HEK293T (cell line): Measurements from ENCODE around the gene SMARCB1.

Experiments
- CTCF ChIA-PET: fragments of 350-600 bp; formaldehyde crosslinking; extraction: SDS; loops from one replicate; lab custom pipeline; 2021; ENCODE audit warnings: antibody characterized with exemption, inconsistent platforms; lab: Yijun Ruan, JAX
- POLR2A ChIA-PET: fragments of 350-600 bp; formaldehyde crosslinking; extraction: SDS; loops from one replicate; lab custom pipeline; 2020; ENCODE audit warnings: antibody characterized with exemption, inconsistent platforms; lab: Yijun Ruan, JAX
- DNase-seq: peaks from one replicate; pipeline ENCODE4 v3.0.0; 2012; ENCODE audit warnings: mixed read lengths; ENCODE audit errors: extremely low spot score
- ARNT ChIP-seq: fragments of 450-650 bp; IDR thresholded peaks from 2 replicates; pipeline ENCODE4 v1.6.1; 2017; ENCODE audit warnings: mild to moderate bottlenecking
- BHLHE40 ChIP-seq: fragments of 450-650 bp; IDR thresholded peaks from 2 replicates; pipeline ENCODE4 v1.6.1; 2016; ENCODE audit warnings: mild to moderate bottlenecking, moderate library complexity, borderline replicate concordance
- CTBP1 ChIP-seq: fragments of 450-650 bp; IDR thresholded peaks from 2 replicates; pipeline ENCODE4 v1.6.1; 2016; ENCODE audit warnings: borderline replicate concordance
- ELF4 ChIP-seq: fragments of 450-650 bp; IDR thresholded peaks from 2 replicates; pipeline ENCODE4 v1.6.1; 2017; ENCODE audit warnings: antibody characterized with exemption
- FOXA1 ChIP-seq: fragments of 450-650 bp; IDR thresholded peaks from 2 replicates; pipeline ENCODE4 v1.6.1; 2016; ENCODE audit warnings: mild to moderate bottlenecking
- FOXK2 ChIP-seq: fragments of 450-650 bp; IDR thresholded peaks from 2 replicates; pipeline ENCODE4 v1.6.1; 2016; ENCODE audit warnings: mild to moderate bottlenecking
- FOXM1 ChIP-seq: fragments of 450-650 bp; IDR thresholded peaks from 2 replicates; pipeline ENCODE4 v1.6.1; 2017; ENCODE audit warnings: mild to moderate bottlenecking, borderline replicate concordance
- HDGF ChIP-seq: fragments of 450-650 bp; IDR thresholded peaks from 2 replicates; pipeline ENCODE4 v1.6.1; 2017; ENCODE audit warnings: antibody characterized with exemption, borderline replicate concordance
- L3MBTL2 ChIP-seq: fragments of 450-650 bp; conservative IDR thresholded peaks from 2 replicates; pipeline ENCODE4 v1.6.1; 2016; ENCODE audit warnings: mild to moderate bottlenecking
- LEF1 ChIP-seq: fragments of 450-650 bp; IDR thresholded peaks from 2 replicates; pipeline ENCODE4 v1.6.1; 2017; ENCODE audit warnings: mild to moderate bottlenecking, borderline replicate concordance
- NFRKB ChIP-seq: fragments of 450-650 bp; IDR thresholded peaks from 2 replicates; pipeline ENCODE4 v1.6.1; 2016; ENCODE audit warnings: mild to moderate bottlenecking, moderate library complexity
- PKNOX1 ChIP-seq: fragments of 450-650 bp; IDR thresholded peaks from 2 replicates; pipeline ENCODE4 v1.6.1; 2016
- SP1 ChIP-seq: fragments of 450-650 bp; IDR thresholded peaks from 2 replicates; pipeline ENCODE4 v1.6.1; 2017
- SUZ12 ChIP-seq: fragments of 450-650 bp; IDR thresholded peaks from 2 replicates; pipeline ENCODE4 v1.6.1; 2016; ENCODE audit warnings: mild to moderate bottlenecking
- TARDBP ChIP-seq: fragments of 450-650 bp; IDR thresholded peaks from 2 replicates; pipeline ENCODE4 v1.6.1; 2016
- ZNF384 ChIP-seq: fragments of 450-650 bp; IDR thresholded peaks from 2 replicates; pipeline ENCODE4 v1.6.1; 2016

The SMARCB1 gene

GRCh38 chr22:23818541-23818940 lies 31.8 kb downstream of the SMARCB1 start:
- ChIA-PET POLR2A (no interaction called here), CTCF (no interaction called here)
- TF ChIP-seq SUZ12 = no peak
- no peak for TF ChIP-seq FOXK2
- TF ChIP-seq ARNT = no peak
- TF ChIP-seq BHLHE40 = no peak
- TF ChIP-seq LEF1 = no peak
- no peak for TF ChIP-seq SP1
- no peak for TF ChIP-seq ZNF384
- TF ChIP-seq CTBP1 = no peak
- no peak for DNase-seq

DNA sequence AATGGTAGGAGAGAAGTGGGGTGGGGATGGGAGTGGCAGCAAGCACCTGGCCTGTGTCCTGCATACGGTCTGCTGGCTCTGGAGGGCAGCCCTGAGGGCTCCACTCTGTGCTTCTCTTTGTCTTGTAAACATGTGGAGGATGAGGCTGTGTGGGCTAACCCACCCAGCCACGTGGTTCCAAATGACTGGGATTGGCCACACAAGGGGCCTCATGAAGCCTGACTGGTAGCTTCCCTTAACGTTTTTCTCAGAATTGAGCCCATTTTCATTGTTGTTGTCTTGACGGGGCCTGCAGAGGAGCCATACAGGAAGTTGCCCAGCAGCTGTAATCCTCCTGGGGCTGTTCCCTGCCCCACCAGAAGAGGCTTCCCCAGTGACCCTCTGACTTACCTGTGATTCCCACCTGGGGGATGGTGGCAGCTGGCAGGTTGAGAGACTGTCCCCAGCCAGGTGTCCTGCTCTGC lies 34.0 kb downstream of the SMARCB1 start:
- no peak for DNase-seq
- ChIA-PET CTCF (no interaction called here), POLR2A (no interaction called here)
- TF ChIP-seq LEF1 (no peak), ZNF384 (no peak)

GRCh38 chr22:23822101-23822671 lies 35.4 kb downstream of the SMARCB1 start:
- ChIA-PET CTCF (no interaction called here), POLR2A (interaction anchor here (0.7 to 1.4 kb wide), 2 partner anchors 27 to 35 kb away, joined by 3 read pairs; partner anchors contain the start of gene SLC2A11)
- no peak for TF ChIP-seq FOXM1
- TF ChIP-seq L3MBTL2 = no peak
- TF ChIP-seq LEF1 = no peak
- no peak for TF ChIP-seq HDGF
- TF ChIP-seq NFRKB = no peak
- TF ChIP-seq SUZ12 = no peak
- no peak for TF ChIP-seq ELF4
- no peak for TF ChIP-seq ARNT
- TF ChIP-seq PKNOX1 = no peak
- TF ChIP-seq TARDBP = no peak
- no peak for TF ChIP-seq ZNF384
- no peak for TF ChIP-seq FOXK2
- TF ChIP-seq CTBP1 = no peak
- TF ChIP-seq FOXA1 = no peak
- TF ChIP-seq BHLHE40 = no peak
- TF ChIP-seq SP1 = no peak
- no peak for DNase-seq

- ChIA-PET POLR2A (interaction anchor here (0.6 to 1.4 kb wide), 2 partner anchors 34 to 104 kb away, joined by 3 to 4 read pairs; partner anchors contain the start of gene SLC2A11), CTCF (no interaction called here)
- no peak for TF ChIP-seq CTBP1
- no peak for TF ChIP-seq HDGF
- no peak for TF ChIP-seq SUZ12
- no peak for TF ChIP-seq PKNOX1
- TF ChIP-seq FOXM1 = no peak
- DNase-seq = no peak
Measured at GRCh38 chr22:23823331-23823791, 36.6 kb downstream of the SMARCB1 start.

DNA sequence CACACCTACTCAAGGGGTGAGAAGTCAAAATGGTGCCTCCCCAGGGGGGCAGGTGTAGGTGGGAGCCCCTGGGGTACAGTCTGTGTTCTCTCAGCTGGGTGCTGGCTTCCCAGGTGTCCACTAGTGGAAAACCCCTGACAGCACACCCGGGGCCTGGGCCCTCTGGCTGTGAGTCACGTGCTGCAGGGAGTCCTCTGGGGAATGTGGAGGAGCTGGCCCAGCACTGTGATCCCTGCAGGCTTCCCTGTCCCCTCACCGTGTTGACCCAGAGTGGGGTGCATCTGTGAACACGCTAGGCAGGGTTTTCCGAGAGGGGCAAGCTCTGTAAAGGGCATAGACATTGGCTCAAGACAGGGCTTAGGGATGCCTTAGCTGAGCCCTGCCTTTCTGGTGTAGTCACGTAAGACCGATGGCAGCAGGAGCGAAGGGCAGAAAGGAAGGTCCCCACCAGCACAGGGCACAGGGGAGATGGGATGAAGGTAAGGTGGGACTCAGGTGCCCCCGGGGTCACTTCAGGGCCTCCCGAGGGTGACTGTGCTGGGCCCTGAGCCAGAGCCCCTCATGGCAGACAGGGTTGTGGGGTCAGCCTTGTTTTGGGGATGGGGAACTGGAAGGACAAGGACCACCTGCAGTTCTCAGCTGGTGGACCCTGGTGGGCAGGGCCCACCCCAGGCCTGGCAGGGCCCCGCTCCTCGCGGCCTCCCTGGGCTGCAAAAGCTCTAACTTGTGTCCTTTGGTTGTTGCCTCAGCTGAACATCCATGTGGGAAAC lies 37.9 kb downstream of the SMARCB1 start:
- DNase-seq = no peak
- TF ChIP-seq NFRKB = no peak
- TF ChIP-seq TARDBP = no peak
- TF ChIP-seq FOXA1 = no peak
- TF ChIP-seq ELF4 = no peak
- no peak for TF ChIP-seq BHLHE40
- TF ChIP-seq SP1 = no peak
- no peak for TF ChIP-seq FOXK2
- no peak for TF ChIP-seq PKNOX1
- no peak for TF ChIP-seq SUZ12
- no peak for TF ChIP-seq FOXM1
- TF ChIP-seq ZNF384 = no peak
- TF ChIP-seq ARNT = no peak
- no peak for TF ChIP-seq CTBP1
- TF ChIP-seq HDGF = no peak
- TF ChIP-seq L3MBTL2 = no peak
- TF ChIP-seq LEF1 = no peak
- CTCF ChIA-PET = interaction anchor here (1.2 kb wide), 1 partner anchor 33 kb away, joined by 3 read pairs; the partner anchor contains the start of gene SLC2A11
- POLR2A ChIA-PET = interaction anchor here (1.2 to 2.5 kb wide), 2 partner anchors 11 to 33 kb away, joined by 4 to 14 read pairs; partner anchors contain the start of gene SLC2A11
